HG02763 (cell line): Measurements from ENCODE around the gene FBXL16.

Experiments
- ATAC-seq: cut with Tn5 transposase; IDR thresholded peaks from one replicate; pipeline ENCODE4 v1.9.1; 2021; ENCODE audit warnings: mild to moderate bottlenecking, moderate library complexity; ENCODE audit not compliant: unreplicated experiment

FBXL16 gene

DNA sequence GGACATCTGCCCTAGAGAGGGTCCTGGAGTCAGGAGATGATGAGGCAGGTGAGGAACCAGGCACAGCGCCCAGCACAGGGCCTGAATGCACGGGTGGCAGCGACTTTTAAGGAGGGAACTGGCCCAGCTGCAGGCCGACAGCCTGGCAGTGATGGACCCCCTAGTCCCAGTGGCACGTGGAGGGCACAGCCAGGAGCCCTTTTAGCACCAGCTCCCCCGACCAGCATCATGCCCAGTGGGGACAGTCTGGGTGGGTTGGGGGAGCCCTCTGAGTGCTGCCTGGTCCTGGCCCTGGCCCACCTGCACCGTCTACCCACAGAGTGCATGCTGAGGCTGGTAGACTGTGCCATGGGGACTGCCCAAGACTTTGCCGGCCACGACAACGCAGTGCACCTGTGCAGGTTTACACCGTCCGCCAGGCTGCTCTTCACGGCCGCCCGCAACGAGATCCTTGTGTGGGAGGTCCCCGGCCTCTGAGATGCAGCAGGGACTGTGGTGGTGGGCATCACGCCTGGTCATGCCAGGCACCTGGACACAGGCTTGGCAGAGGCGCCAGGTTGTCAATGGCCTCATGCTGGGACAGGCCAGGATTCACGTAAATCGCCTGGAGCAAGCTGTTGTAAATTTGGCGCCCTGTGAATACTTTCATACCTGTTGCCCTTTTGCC, 38.4 kb downstream of the FBXL16 start:
- no peak for ATAC-seq

DNA sequence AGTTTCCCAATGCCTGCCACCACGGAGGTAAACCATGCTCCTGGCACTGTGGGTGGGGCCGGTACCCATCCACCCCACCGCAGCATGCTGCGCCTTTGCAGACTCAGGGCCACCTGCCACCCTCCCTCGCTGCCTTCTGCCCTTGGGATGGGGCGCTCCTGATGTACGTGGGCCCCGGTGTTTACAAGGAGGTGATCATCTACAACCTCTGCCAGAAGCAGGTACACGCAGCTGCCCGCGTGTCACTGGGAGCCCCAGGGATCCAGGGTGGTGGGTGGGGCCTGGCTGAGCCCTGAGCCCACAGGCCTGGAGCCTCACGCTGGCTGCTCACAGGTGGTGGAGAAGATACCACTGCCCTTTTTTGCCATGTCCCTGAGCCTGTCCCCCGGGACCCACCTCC, 39.0 kb downstream of the FBXL16 start:
- no peak for ATAC-seq

DNA sequence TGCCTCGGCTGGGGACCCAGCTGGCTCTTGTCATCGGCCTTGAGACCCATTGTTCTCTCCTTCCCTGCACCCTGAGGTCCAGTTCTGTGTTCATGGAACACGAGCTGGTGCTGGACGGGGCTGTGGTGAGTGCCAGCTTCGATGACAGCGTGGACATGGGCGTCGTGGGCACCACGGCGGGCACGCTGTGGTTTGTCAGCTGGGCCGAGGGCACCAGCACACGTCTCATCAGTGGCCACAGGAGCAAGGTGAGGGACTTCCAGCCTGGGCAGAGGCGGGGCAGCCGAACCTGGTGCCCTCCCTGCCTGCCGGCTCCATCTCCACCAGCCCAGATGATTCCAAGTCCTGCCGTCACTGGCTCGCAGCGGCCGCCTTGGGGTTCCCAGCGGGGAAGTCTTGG, 43.0 kb downstream of the FBXL16 start:
- no peak for ATAC-seq

DNA sequence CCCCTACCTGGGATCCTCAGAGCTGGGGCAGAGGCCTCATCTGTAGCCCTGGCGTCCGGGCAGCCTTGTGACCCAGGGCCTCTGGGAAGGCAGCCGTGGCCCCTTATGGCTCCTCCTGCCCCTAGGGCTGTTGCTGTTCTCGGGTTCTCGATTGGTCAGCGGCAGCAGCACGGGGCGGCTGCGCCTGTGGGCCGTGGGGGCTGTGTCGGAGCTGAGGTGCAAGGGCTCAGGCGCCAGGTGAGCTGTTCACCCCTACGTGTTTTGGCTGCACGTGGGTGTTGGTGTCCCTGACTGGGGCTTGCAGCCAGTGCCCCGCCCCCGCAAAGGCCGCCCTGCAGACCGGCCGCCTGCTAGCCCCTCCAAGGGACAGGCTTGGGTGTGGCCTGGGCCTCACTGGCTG, 43.5 kb downstream of the FBXL16 start:
- no peak for ATAC-seq

DNA sequence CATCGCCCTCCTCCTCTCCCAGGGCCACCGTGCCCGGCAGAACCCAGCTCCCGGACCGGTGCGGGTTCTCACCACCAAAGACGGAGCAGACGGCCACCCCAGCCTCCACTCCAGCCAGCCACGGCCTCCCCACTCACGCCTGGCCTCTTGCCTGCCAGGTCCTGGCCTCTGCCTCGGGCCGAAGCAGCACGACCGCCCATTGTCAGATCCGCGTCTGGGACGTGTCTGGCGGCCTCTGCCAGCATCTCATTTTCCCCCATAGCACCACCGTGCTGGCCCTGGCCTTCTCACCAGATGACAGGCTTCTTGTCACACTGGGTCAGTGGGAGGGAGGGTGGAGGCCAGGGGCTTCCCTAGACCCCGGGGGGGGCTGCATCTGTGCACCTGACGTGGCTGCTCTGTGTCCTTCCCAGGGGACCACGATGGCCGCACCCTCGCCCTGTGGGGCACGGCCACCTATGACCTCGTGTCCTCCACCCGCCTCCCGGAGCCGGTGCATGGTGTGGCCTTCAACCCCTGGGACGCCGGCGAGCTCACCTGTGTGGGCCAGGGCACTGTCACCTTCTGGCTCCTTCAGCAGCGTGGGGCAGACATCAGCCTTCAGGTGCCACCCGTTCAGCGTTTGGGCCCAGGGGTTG, 44.3 kb downstream of the FBXL16 start:
- no peak for ATAC-seq

DNA sequence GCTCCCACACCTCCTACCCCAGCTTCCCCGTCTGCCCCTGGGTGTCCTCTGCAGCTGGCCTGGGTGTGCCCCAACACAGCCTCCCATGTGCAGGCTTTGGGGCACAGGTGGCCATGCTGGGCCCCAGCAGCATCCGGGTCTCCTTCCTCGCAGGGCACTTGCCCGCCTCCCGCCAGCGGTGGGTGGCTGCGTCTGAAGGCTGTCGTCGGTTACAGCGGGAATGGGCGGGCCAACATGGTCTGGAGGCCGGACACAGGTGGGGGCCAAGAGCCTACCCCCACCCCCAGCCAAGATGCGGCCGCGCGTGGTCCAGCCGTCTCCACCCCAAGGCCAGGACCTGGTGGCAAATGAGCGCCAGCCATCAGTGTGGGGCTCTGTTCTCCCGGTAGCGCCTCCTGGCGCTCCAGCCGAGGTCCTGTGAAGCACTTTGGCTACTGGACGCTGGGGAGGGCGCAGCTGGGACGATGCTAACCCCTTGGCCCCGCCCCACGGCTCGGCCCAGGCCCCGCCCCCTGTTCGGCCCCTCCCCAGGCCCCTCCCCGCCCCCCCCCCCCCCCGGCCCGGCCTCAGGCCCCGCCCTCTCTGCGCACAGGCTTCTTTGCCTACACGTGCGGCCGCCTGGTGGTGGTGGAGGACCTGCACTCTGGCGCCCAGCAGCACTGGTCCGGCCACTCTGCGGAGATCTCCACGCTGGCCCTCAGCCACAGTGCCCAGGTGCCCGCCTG, 45.0 kb downstream of the FBXL16 start:
- peak; percentile 39 for ATAC-seq

DNA sequence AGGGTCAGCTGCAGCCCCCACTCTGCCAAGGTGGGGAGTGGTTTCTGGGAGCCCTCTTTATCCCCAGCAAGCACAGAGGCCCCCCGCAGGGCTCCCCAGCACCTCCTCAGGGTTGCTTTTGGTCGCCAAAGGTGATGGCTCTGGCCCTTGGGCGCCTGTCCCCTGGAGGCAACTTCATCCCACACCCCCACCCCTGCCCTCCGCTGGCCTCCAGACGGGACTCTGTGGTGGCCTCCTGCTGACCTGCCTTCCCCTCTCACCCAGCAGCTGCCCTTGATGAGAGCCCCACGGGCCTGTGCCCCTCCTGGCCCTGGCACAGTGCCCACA, 45.5 kb downstream of the FBXL16 start:
- no peak for ATAC-seq

DNA sequence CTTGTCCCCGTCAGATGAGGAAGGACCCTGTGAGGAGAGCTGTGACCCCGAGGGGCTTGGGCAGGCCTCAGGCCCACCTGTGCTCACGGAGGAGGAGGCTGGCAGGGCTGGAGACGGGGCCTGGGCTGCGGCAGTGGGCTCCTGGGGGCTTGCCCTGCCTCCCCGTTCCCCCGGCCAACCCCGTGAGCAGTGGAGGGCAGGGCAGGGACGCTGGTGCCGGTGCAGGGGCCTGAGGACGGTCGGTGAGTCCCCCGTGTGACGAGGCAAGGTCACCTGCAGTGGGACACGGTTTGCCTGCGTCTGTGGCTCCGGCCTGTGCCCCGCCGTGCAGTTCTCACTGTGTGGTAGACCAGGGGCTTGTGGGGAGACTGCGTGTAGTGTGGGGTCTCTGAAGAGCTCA, 46.0 kb downstream of the FBXL16 start:
- no peak for ATAC-seq

DNA sequence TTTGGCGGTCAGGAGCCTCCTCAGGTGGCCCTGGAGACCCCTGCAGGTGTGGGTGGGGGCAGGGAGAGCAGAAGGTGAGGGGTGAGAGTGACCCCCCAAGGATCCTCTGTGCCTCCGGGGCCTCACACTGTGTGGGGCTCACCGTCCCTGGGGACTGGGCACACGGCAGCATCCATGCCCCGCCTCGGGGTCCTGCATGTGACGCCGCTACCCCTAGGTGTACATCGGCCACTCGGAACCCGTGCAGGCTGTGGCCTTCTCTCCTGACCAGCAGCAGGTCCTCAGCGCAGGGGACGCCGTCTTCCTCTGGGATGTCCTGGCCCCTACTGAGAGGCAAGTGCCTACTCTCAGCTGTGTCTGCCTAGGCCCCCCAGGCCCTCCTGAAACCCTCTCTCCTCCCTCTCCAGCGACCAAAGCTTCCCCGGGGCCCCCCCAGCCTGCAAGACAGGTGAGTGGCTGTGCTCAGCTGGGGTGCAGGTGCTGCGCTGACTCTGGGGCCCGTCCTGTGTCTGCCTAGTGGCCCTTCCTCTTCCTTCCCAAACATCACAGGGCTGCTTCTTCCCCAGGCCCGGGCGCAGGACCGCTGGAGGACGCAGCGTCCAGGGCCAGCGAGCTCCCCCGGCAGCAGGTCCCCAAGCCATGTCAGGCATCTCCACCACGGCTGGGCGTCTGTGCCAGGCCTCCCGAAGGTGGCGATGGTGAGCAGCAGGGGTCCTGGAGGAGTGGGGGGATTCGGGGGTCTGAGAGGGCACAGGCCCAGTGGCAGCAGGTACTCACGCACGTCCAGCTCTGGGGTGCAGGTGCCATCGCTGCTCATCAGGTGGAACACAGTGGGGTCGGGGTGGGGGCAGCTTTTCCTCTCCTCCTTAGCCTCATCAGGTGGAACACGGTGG, 46.7 kb downstream of the FBXL16 start:
- ATAC-seq = no peak

DNA sequence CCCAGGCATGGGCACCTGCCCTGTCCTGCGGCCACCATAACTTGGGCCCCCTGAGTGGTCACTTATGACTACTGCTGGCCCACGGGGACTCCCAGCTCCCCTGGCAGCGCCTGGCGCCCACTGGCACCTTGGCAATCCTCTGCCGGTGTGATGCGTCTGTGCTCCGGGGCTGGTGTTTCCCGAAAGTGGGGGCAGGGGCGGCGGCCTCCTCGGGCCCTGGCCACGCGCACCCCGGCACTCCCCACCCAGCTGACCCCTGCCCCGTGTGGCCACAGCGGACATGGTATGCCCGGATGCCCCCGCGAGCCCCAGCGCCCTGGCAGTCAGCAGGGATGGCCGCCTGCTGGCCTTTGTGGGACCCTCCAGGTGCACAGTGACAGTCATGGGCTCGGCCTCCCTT, 48.1 kb downstream of the FBXL16 start:
- ATAC-seq = no peak

DNA sequence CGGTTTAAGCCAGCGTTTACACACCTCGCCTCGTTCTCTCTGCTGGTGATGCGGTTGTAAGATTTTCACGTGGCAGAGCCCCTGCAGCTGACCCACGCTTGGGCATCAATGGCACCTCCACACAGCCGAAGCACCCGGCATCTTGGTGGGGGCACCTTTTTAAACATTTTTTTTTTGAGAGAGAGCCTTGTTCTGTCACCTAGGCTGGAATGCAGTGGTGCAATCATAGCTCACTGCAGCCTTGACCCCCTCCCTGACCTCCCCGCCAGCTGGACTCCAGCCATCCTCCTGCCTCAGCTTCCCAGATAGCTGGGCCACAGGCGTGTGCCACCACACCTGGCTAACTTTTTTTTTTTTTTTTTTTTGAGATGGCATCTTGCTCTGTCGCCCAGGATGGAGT, 51.6 kb downstream of the FBXL16 start:
- ATAC-seq = no peak

DNA sequence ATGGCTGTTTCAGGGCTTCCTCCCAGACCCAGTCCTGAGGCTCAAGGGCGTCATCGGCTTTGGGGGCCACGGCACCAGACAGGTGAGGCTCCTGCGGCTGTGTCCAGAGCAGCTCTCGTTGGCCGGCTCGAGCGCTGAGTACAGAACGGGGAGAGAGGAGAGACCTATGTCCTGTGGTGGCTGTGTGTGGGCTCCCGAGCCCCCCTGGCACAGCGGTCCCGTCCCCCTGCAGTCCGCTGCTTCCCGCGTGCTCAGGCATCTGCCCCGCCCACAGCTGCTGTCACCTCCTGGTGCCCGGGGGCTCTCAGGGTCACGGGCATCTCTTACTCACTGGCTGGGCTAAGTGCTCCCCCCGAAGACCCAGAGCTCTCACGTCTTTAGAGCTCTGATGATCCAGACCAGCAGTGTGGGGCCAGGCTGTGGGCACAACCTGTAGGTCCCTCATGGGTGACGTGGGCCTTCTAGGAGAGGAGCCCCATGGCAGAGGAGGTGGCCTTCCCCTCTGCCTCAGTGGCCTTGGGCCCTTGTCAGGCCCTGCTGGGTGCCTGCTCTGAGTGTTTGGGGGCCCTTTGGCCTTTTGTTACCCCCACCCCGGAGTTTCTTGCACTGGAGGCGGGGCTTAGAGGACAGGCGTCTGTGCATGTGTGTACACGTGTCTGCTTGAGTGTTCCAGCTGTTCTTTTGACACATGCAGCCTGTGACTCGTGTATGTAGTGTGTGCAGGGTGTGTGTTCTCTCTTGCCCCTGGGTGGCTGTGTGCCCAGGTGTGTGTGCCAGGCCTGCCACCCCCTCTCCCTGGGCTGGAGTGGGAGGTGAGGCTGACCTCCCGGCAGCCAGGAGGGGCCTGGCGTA, 52.9 kb downstream of the FBXL16 start:
- no peak for ATAC-seq

DNA sequence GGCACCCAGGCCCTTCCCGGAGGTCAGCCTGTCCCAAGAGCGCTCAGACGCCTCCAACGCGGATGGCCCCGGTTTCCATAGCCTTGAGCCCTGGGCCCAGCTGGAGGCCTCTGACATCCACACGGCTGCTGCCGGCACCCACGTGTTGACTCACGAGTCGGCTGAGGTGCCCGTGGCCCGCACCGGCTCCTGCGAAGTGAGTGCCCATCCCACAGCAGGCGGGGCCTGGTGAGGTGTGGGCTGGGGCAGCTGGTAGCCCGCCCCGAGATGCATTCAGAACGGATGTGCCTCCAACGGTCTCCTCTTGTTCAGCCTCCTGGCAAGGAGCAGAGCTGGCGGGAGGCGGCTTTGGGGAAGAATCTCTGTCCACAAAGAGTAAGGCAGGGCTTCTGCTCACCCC, 53.8 kb downstream of the FBXL16 start:
- no peak for ATAC-seq

DNA sequence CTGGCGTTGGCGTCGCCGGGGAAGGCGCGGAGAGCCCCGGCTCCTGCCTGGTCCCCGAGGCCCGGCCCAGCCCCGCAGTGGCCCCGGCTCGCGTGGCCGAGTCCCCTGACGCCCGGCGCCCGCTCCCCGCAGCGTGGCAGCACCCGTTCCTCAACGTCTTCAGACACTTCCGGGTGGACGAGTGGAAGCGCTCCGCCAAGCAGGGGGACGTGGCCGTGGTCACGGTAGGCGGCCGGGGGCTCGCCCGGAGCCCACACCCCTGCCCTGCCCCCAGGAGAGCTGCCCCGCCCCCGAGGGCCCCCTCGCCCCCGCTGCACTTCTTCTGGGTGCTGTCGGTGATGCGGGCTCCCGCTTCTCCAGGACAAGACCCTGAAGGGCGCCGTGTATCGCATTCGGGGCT, 56.0 kb downstream of the FBXL16 start:
- ATAC-seq = peak; percentile 9

DNA sequence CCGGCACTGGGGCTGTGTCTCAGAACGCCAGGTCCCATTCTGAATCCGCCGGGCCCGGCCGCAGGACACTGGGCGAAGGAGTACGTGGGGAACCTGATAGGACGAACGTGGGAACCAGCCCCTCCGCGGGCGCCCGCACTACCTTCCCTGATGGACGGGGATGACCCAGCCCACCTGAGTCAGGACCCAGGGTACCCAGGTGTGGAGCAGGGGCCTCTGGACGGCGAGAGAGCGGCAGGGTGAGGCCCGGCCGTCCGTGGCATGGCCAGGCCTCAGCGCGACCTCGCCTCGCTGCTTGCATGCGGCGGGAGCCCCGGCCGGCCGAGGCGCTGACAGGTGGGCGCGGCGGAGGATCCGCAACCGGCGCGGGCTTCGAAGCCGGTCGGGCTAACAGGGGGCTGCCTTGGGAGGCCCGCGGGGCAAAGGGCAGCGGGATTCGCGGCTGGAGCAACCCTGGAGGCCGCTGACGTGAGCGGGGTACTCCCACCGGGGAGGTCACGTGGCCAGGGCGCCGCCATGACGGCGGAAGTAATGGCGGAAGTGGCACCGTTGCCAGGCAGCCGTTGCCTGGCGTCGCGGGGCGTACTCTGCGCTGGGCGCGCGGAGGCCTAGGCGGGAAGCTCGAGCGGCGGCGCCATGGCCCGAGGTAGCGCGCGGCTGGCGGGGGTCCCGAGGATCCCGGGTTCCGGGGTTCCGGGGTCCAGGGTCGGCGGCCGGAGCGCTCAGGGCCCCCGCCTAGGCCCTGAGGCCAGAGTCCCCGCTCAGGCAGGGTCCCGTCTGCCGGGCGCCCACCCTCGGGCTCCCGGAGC, 56.6 kb downstream of the FBXL16 start, which contains the start of gene WDR90:
TSS of gene WDR90 (plus strand) at position 585 of the 809 bp plus-strand sequence. CDS start at position 637, 52 bp downstream.
- ATAC-seq = peak; percentile 76

DNA sequence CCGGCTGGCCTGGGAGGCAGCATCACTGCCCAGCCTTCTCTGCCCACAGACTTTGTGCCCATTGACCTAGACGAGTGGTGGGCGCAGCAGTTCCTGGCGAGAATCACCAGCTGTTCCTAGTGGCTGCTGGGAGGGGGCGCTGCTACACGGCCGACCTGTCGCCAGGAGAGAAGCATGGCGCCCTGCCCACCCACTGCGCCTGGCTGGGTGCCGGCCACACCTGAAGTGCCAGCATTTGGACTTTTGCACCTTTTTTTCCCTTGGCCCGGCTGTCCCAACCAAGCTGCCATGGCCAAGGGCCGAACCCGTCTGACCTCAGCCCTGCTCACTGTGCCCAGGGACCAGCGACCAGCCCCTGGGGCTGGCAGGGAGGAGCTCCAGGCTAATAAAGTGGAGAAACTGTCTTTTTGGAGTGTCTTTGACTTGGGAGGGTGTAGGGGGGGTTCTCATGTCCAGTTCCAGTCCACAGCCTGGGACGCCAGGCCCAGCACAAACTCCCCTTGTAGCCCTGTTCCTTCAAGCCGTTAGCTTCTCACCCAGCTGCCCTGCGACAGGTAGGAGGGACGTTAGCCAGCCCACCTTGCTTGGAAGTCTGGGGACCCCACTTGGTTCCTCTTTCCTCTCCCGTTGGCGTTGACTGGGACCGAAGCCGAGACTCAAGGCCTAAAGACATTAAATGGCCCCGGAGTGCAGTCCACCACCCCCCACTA, 57.4 kb downstream of the FBXL16 start:
- ATAC-seq = no peak

DNA sequence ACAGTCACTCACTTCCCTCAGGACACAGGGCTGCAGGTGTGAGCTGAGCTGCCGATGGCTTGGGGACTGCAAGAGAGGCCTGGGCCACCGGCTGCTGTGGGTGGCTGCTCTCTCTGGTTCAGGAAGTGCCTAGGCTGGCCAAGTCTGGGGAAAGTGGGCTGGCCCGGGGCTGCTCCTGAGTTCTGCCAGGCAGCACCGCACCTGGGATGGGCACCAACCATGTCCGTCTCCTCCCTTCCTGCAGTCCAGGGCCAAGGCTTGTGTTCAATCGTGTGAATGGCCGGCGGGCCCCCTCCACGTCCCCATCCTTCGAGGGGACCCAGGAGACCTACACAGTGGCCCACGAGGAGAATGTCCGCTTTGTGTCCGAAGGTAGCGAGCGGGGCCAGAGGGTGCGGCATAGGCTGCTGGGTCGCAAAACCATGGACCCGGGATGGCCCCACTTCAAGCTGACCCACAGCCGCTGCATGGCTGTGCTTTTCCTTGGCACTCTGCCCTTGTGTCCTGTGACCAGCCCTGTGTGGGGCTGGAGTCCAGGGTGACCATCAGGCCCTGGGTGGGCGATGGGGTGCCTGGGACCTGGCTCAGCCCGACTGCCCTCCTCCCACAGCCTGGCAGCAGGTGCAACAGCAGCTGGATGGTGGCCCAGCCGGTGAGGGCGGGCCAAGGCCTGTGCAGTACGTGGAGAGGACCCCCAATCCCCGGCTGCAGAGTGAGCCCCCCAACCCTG, 58.3 kb downstream of the FBXL16 start:
- no peak for ATAC-seq

DNA sequence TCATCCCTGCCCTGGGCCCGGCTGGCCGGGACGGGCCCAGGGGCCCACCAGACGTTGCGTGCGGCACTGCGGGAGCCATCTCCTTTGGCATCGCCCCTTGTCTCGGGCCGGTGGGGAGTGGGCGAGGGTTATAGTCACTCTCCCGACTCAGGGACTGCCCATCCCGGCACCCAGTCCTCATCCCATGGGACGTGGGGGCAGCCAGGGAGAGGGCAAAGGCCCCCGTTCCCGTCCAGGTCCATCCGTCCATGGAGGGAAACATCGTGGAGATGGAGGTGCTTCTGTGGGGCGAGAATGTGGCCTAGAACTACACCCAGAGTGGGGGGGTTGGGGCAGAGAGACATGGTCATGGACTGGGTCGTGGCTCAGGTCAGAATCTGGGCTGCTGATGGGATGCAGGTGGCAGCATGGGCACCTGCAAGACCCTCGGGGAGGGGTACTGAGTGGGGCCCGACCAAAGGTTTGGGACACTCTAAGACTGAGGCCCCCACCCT, 58.9 kb downstream of the FBXL16 start:
- no peak for ATAC-seq
